C4-2B (cell line): ENCODE data around the gene CTSE.

Experiments used
- ZFX ChIP-seq: fragments of 450-650 bp; IDR thresholded peaks from 2 replicates; pipeline ENCODE4 v1.6.1; 2017
- TF ChIP-seq, protein P1 (sequence below): fragments of 450-650 bp; conservative IDR thresholded peaks from 2 replicates; pipeline ENCODE4 v1.5.1; 2017; ENCODE audit warnings: mild to moderate bottlenecking

GRCh38 chr1:205993068-205993467, 30.6 kb downstream of the CTSE start:
- TF ChIP-seq, protein P1, sequence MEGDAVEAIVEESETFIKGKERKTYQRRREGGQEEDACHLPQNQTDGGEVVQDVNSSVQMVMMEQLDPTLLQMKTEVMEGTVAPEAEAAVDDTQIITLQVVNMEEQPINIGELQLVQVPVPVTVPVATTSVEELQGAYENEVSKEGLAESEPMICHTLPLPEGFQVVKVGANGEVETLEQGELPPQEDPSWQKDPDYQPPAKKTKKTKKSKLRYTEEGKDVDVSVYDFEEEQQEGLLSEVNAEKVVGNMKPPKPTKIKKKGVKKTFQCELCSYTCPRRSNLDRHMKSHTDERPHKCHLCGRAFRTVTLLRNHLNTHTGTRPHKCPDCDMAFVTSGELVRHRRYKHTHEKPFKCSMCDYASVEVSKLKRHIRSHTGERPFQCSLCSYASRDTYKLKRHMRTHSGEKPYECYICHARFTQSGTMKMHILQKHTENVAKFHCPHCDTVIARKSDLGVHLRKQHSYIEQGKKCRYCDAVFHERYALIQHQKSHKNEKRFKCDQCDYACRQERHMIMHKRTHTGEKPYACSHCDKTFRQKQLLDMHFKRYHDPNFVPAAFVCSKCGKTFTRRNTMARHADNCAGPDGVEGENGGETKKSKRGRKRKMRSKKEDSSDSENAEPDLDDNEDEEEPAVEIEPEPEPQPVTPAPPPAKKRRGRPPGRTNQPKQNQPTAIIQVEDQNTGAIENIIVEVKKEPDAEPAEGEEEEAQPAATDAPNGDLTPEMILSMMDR = no peak
- no peak for TF ChIP-seq ZFX
